ENCODE results near the gene ATMIN. TPM values are rescaled to one million over a fixed set of nuclear protein-coding genes. Genes with fewer than 3 reads are reported as not detected.

Gene ATMIN
- total RNA-seq, 1 experiment from 2014 or later: 31.2 TPM

DNA sequence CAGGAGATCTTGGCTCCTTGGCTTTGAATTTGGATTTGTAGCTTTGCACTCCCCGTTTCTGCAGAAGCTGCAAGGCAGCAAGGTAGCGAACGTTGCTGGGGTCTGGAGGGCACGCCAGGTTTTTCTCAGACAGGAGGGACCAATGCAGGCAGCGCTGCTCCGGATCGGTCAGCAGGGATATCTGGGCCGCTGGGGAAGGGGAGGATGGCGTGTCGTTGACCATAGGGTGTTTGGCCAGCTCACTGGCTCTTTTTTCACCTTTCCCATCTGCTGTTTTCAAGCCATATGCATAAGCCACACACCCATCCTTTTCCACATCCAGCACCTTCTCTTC is 25.6 kb downstream of the ATMIN start:
- ChIA-PET CTCF (no interaction called here), POLR2A (ENCODE audit: unreplicated experiment) (no interaction called here)
- H3K79me2 ChIP-seq (ENCODE audit: low read depth): no peaks in the 10 kb centered on the region
- no peak overlapping the region for H3K4me2 ChIP-seq
- H3K27me3 ChIP-seq (ENCODE audit: insufficient read depth, low read depth): no peaks in the 10 kb centered on the region
- H4K20me1 ChIP-seq (ENCODE audit: insufficient read depth): no peaks in the 10 kb centered on the region
- no peak for DNase-seq
- H3F3A ChIP-seq (ENCODE audit: insufficient read depth, low read depth): no peaks in the 10 kb centered on the region
- H3K9me3 ChIP-seq (ENCODE audit: insufficient read depth, low read depth): no peaks in the 10 kb centered on the region
- H3K36me3 ChIP-seq (ENCODE audit: low read depth): no peaks in the 10 kb centered on the region
- TF ChIP-seq, protein P1, sequence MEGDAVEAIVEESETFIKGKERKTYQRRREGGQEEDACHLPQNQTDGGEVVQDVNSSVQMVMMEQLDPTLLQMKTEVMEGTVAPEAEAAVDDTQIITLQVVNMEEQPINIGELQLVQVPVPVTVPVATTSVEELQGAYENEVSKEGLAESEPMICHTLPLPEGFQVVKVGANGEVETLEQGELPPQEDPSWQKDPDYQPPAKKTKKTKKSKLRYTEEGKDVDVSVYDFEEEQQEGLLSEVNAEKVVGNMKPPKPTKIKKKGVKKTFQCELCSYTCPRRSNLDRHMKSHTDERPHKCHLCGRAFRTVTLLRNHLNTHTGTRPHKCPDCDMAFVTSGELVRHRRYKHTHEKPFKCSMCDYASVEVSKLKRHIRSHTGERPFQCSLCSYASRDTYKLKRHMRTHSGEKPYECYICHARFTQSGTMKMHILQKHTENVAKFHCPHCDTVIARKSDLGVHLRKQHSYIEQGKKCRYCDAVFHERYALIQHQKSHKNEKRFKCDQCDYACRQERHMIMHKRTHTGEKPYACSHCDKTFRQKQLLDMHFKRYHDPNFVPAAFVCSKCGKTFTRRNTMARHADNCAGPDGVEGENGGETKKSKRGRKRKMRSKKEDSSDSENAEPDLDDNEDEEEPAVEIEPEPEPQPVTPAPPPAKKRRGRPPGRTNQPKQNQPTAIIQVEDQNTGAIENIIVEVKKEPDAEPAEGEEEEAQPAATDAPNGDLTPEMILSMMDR (conservative IDR thresholded peaks at IDR 0.05): no peak
- TF ChIP-seq EZH2 (IDR thresholded peaks at IDR 0.05; ENCODE audit: low read depth): no peak
- H3K9me2 ChIP-seq (ENCODE audit: insufficient read depth): no peaks in the 10 kb centered on the region; the same call in 1 of the 2 replicates
- H2AFZ ChIP-seq: no peak overlapping the region
- no peak overlapping the region for H3K4me3 ChIP-seq
- intact Hi-C loops (cut with micrococcal nuclease; ENCODE audit: unreplicated experiment): no loop called here
- H3K4me1 ChIP-seq (replicated peaks; ENCODE audit: insufficient read depth): no peaks in the 10 kb centered on the region
- no peak overlapping the region for H3K27ac ChIP-seq
- no TSS peak for BruUV-seq (replicated peaks)

DNA sequence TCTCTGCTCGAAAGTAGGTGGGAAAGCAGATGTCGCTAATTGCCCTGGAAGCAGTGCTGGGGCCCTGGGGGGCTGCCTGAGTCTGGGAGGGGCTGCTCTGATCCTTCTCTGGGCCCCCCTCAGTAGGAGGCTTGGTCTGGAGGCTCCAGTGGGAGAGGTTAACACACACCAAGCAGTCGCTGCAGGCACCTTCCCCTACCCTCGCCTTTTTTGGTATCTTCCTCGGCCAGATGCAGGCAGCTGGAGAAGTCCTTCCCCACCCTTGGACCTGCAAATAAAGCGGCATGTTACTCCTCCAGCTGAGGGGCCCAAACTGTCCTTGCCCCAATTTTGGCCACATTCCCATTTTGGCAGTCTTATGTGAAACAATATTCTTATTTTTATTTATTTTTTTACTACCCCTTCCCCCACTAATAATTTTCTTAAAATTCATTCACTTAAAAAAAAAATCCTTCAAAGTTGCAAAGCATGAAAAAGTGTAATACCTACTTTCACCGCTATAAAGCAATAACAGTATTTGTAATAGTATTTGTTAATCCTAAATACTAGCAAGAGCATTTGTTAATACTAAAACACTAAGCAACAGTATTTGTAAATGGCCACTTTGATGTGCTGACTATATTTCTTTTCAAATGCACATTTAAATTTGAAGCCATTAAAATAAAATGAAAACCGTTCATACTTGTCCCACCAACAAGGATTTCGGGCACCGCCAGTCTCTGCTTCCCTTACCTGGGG is 26.4 kb downstream of the ATMIN start:
- H3F3A ChIP-seq (ENCODE audit: insufficient read depth, low read depth): no peaks in the 10 kb centered on the region
- H3K9me2 ChIP-seq (ENCODE audit: insufficient read depth): no peaks in the 10 kb centered on the region; the same call in 1 of the 2 replicates
- intact Hi-C loops (cut with micrococcal nuclease; ENCODE audit: unreplicated experiment): no loop called here
- BruUV-seq (replicated peaks): no TSS peak
- H3K4me2 ChIP-seq: no peak overlapping the region
- no peaks in the 10 kb centered on the region for H3K9me3 ChIP-seq (ENCODE audit: insufficient read depth, low read depth)
- no peaks in the 10 kb centered on the region for H3K27me3 ChIP-seq (ENCODE audit: insufficient read depth, low read depth)
- CTCF ChIA-PET: no interaction called here
- no peaks in the 10 kb centered on the region for H3K4me1 ChIP-seq (replicated peaks; ENCODE audit: insufficient read depth)
- H4K20me1 ChIP-seq (ENCODE audit: insufficient read depth): no peaks in the 10 kb centered on the region
- H3K27ac ChIP-seq: no peak overlapping the region
- no peaks in the 10 kb centered on the region for H3K79me2 ChIP-seq (ENCODE audit: low read depth)
- DNase-seq: no peak
- POLR2A ChIA-PET (ENCODE audit: unreplicated experiment): no interaction called here
- no peak overlapping the region for H2AFZ ChIP-seq
- H3K36me3 ChIP-seq (ENCODE audit: low read depth): no peaks in the 10 kb centered on the region
- H3K4me3 ChIP-seq: no peak overlapping the region
- TF ChIP-seq EZH2 (IDR thresholded peaks at IDR 0.05; ENCODE audit: low read depth): no peak
- TF ChIP-seq, protein P1 (conservative IDR thresholded peaks at IDR 0.05): no peak

DNA sequence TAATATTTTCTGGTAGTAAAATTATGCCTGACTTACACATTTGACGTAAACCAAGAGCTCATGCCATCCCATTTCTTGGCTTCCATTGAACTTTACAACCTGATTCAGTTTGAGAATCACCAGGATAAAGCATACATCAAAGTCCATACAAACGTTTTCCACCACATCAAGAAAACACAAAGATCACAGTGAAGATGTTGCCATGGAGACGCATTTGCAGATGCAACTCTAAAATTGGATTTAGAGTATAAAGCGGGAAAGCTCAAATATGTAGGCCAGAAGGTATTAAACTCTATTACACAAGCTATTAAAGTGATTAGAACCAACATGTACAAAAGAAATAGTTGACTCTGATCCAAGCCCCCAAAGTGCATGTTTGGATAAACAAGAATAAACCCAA is 31.0 kb downstream of the ATMIN start:
- TF ChIP-seq, protein P1 (conservative IDR thresholded peaks at IDR 0.05): no peak
- TF ChIP-seq EZH2 (IDR thresholded peaks at IDR 0.05; ENCODE audit: low read depth): no peak
- BruUV-seq (replicated peaks): no TSS peak
- H3K9me2 ChIP-seq (ENCODE audit: insufficient read depth): no peaks in the 10 kb centered on the region; the same call in 1 of the 2 replicates
- H3F3A ChIP-seq (ENCODE audit: insufficient read depth, low read depth): no peaks in the 10 kb centered on the region
- POLR2A ChIA-PET (ENCODE audit: unreplicated experiment): no interaction called here
- no peak overlapping the region for H3K27ac ChIP-seq
- CTCF ChIA-PET: interaction anchor here (0.7 kb wide), 1 partner anchor 33 kb away, joined by 3 read pairs; no protein-coding TSS in a partner anchor
- H3K4me3 ChIP-seq: no peak overlapping the region
- no peaks in the 10 kb centered on the region for H4K20me1 ChIP-seq (ENCODE audit: insufficient read depth)
- no peak overlapping the region for H2AFZ ChIP-seq
- no peaks in the 10 kb centered on the region for H3K79me2 ChIP-seq (ENCODE audit: low read depth)
- intact Hi-C loops (cut with micrococcal nuclease; ENCODE audit: unreplicated experiment): no loop called here
- H3K36me3 ChIP-seq (ENCODE audit: low read depth): no peaks in the 10 kb centered on the region
- H3K4me1 ChIP-seq (replicated peaks; ENCODE audit: insufficient read depth): 0 out of 2 replicates have a peak, but pooled peaks cover 4% of the 10 kb centered on the region
- DNase-seq: no peak
- no peaks in the 10 kb centered on the region for H3K9me3 ChIP-seq (ENCODE audit: insufficient read depth, low read depth)
- no peak overlapping the region for H3K4me2 ChIP-seq
- no peaks in the 10 kb centered on the region for H3K27me3 ChIP-seq (ENCODE audit: insufficient read depth, low read depth)
